Measurements from ENCODE around the gene MANSC1. TPM values are rescaled to one million over a fixed set of nuclear protein-coding genes. Genes with fewer than 3 reads are reported as not detected.

The MANSC1 gene
- total and polyA plus RNA-seq, 2 donors (not counting 3 experiments of a cell fraction or from before 2014, with no cell fraction given): 37.0 to 65.0 TPM

GRCh38 chr12:12331896-12332295 is 18.1 kb downstream of the MANSC1 start:
- TF ChIP-seq, protein P1, sequence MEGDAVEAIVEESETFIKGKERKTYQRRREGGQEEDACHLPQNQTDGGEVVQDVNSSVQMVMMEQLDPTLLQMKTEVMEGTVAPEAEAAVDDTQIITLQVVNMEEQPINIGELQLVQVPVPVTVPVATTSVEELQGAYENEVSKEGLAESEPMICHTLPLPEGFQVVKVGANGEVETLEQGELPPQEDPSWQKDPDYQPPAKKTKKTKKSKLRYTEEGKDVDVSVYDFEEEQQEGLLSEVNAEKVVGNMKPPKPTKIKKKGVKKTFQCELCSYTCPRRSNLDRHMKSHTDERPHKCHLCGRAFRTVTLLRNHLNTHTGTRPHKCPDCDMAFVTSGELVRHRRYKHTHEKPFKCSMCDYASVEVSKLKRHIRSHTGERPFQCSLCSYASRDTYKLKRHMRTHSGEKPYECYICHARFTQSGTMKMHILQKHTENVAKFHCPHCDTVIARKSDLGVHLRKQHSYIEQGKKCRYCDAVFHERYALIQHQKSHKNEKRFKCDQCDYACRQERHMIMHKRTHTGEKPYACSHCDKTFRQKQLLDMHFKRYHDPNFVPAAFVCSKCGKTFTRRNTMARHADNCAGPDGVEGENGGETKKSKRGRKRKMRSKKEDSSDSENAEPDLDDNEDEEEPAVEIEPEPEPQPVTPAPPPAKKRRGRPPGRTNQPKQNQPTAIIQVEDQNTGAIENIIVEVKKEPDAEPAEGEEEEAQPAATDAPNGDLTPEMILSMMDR (IDR thresholded peaks at IDR 0.05; ENCODE audit: extremely low read depth in 1 of 2, insufficient read depth in 1 of 2, low read depth in 1 of 2, low read length in 2 of 2): no peak
- TF ChIP-seq, protein P2, sequence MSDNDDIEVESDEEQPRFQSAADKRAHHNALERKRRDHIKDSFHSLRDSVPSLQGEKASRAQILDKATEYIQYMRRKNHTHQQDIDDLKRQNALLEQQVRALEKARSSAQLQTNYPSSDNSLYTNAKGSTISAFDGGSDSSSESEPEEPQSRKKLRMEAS (IDR thresholded peaks at IDR 0.05; ENCODE audit: insufficient read depth, insufficient read length): no peak
- TF ChIP-seq JUN (IDR thresholded peaks at IDR 0.05; ENCODE audit: borderline replicate concordance, insufficient read depth, insufficient read length, low read depth) (no peak), EZH2 (IDR thresholded peaks at IDR 0.05; ENCODE audit: borderline replicate concordance, low read depth, low read length, severe bottlenecking) (no peak), POLR2A (IDR thresholded peaks at IDR 0.05; ENCODE audit: low read depth, low read length) (no peak), FOS (IDR thresholded peaks at IDR 0.05; ENCODE audit: borderline replicate concordance, insufficient read depth, low read length) (no peak), MYC (IDR thresholded peaks at IDR 0.05; ENCODE audit: low read depth, low read length) (no peak), GATA2 (IDR thresholded peaks at IDR 0.05; ENCODE audit: insufficient read depth, insufficient read length, low read depth, low read length) (no peak), POLR2AphosphoS5 (IDR thresholded peaks at IDR 0.05; ENCODE audit: insufficient read depth, low read depth, low read length) (no peak)
- no peak overlapping the region for H3K27ac ChIP-seq (ENCODE audit: insufficient read depth, low read depth, low read length)
- intact Hi-C loops (cut with micrococcal nuclease): loop anchor here (5.0 kb wide), 1 partner anchor 780 kb away; no protein-coding TSS in a partner anchor
- ChIA-PET CTCF (interaction anchor here (0.6 to 1.3 kb wide), 2 partner anchors 25 to 249 kb away, joined by 4 read pairs; partner anchors contain the start of gene BORCS5), POLR2A (no interaction called here)
- H3K4me1 ChIP-seq (ENCODE audit: control insufficient read depth, extremely low read depth, insufficient read depth, low read length): peaks cover 41% of the 10 kb centered on the region
- no peak overlapping the region for H3K4me3 ChIP-seq (replicated peaks in 1 of 3; ENCODE audit: insufficient read depth in 1 of 3, low read depth in 1 of 3, low read length in 3 of 3)
- no peak overlapping the region for H2AFZ ChIP-seq (ENCODE audit: low read depth, low read length)
- no TSS peak for BruUV-seq (replicated peaks)
- dilution Hi-C loops (cut with MboI; ENCODE audit: extremely low pct_ligation_motif_present, low sequenced_read_pairs): loop anchor here (25.0 kb wide), 1 partner anchor 245 kb away; no protein-coding TSS in a partner anchor
- H3K9ac ChIP-seq (replicated peaks; ENCODE audit: extremely low read depth, insufficient read depth, low read length): no peak overlapping the region
- peaks cover 2 to 12% of the 10 kb centered on the region in 2 experiments for H3K36me3 ChIP-seq (ENCODE audit: control insufficient read depth in 2 of 2, extremely low read depth in 1 of 2, insufficient read depth in 2 of 2, low read length in 2 of 2)
- no peak for FAIRE-seq
- H3K27me3 ChIP-seq (ENCODE audit: control insufficient read depth in 2 of 2, insufficient read depth in 2 of 2, low read length in 2 of 2): no peaks in the 10 kb centered on the region
- peaks cover 49% of the 10 kb centered on the region for H3K79me2 ChIP-seq (ENCODE audit: control insufficient read depth, insufficient read depth, low read length)
- no peak for DNase-seq (ENCODE audit: low read depth, low spot score)
- H3K9me3 ChIP-seq (replicated peaks; ENCODE audit: control insufficient read depth, insufficient read depth, low read length): no peaks in the 10 kb centered on the region
- H3K4me2 ChIP-seq (ENCODE audit: insufficient read depth, low read length): no peak overlapping the region
- H4K20me1 ChIP-seq (replicated peaks; ENCODE audit: control insufficient read depth, extremely low read depth, insufficient read depth, low read length): no peaks in the 10 kb centered on the region
- no peaks in the 10 kb centered on the region for H3K9me1 ChIP-seq (replicated peaks; ENCODE audit: control insufficient read depth, extremely low read depth, insufficient read depth, low read length)

Measured in endothelial cell of umbilical vein (primary cell).